ENCODE results near the gene NDUFS6.

The NDUFS6 gene

GRCh38 chr5:1818784-1819183 lies 17.6 kb downstream of the NDUFS6 start:
- DNase-seq, result no peak

- DNase-seq, result no peak
Measured at GRCh38 chr5:1819458-1819857, 18.3 kb downstream of the NDUFS6 start.

GRCh38 chr5:1820381-1820780 lies 19.2 kb downstream of the NDUFS6 start:
- DNase-seq, result no peak

GRCh38 chr5:1820926-1821325 lies 19.7 kb downstream of the NDUFS6 start:
- no peak for DNase-seq

- DNase-seq, result no peak
Measured at GRCh38 chr5:1821862-1822261, 20.7 kb downstream of the NDUFS6 start.

- no peak for DNase-seq
Measured at GRCh38 chr5:1823381-1824034, 22.3 kb downstream of the NDUFS6 start.

- no peak for DNase-seq
Measured at GRCh38 chr5:1824109-1824821, 23.1 kb downstream of the NDUFS6 start.

GRCh38 chr5:1824903-1825841 lies 24.0 kb downstream of the NDUFS6 start:
- DNase-seq, result no peak

- no peak for DNase-seq
Measured at GRCh38 chr5:1826235-1826980, 25.2 kb downstream of the NDUFS6 start.

- DNase-seq, result no peak
Measured at GRCh38 chr5:1827025-1827885, 26.0 kb downstream of the NDUFS6 start.

GRCh38 chr5:1827886-1828397 lies 26.7 kb downstream of the NDUFS6 start:
- no peak for DNase-seq

- no peak for DNase-seq
Measured at GRCh38 chr5:1830571-1831228, 29.5 kb downstream of the NDUFS6 start.

GRCh38 chr5:1831257-1831656 lies 30.1 kb downstream of the NDUFS6 start:
- no peak for DNase-seq

GRCh38 chr5:1831677-1832313 lies 30.6 kb downstream of the NDUFS6 start:
- no peak for DNase-seq

GRCh38 chr5:1832511-1833250 lies 31.5 kb downstream of the NDUFS6 start:
- DNase-seq, result no peak

GRCh38 chr5:1833264-1834021 lies 32.2 kb downstream of the NDUFS6 start:
- DNase-seq, result no peak

- DNase-seq, result no peak
Measured at GRCh38 chr5:1834022-1834551, 32.9 kb downstream of the NDUFS6 start.

GRCh38 chr5:1834721-1835429 lies 33.7 kb downstream of the NDUFS6 start:
- no peak for DNase-seq
